Tracheal epithelial cell (primary cell): ENCODE results near the gene FFAR2. TPM values are rescaled to one million over a fixed set of nuclear protein-coding genes. Genes with fewer than 3 reads are reported as not detected.

Source experiments
- total RNA-seq: library from RNA; depleted of rRNA; stranded (reverse); fragments of >200 nt; gene quantifications from 2 replicates; pipeline ENCODE4 v1.2.1, GENCODE V29; 2014

Gene FFAR2
- total RNA-seq: 0.24 TPM in 1 of 2 replicates, not detected in the other

GRCh38 chr19:35447606-35448469 lies at the start of gene FFAR2:
Gene FFAR2, plus strand, starts transcription at chr19:35448257. Its CDS starts 1,458 bp downstream, at chr19:35449715.

DNA sequence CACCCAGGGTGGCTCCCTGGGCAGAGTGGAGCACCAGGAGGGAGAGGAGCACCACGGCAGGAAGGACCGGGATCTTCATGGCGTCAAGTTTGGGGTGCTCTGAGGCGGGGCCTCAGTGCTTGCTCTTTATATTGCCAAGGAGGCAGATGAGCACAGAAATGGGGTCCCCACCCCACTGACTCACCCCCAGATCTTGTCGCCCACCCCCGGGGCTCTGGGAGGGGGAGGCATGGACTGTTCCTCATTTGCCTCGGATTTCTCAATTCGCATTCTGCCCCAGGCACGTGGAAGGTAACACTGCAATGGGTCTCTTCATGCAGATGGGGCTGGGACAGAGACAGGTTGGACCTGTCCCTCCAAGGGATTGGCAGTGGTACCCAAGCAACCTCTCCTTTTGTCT lies 42.3 kb downstream of the FFAR2 start, which contains the start of gene KRTDAP:
Gene KRTDAP (minus strand): TSS at position 101 of the 400 bp plus-strand sequence. CDS start 22 bp downstream, at position 79.

Other genes starting within 250 kb of the FFAR2 start
- not detected in 2 replicates for gene FAM187B, start 219.5 kb upstream of the FFAR2 start, total RNA-seq
- gene LSR, start 199.3 kb upstream of the FFAR2 start, total RNA-seq: 45.0 and 50.6 TPM in 2 replicates
- gene USF2, start 179.3 kb upstream of the FFAR2 start, total RNA-seq: 41.4 and 53.7 TPM in 2 replicates
- under 0.01 TPM in 1 of 2 replicates, not detected in the other for gene HAMP, start 165.7 kb upstream of the FFAR2 start, total RNA-seq
- gene MAG, start 156.1 kb upstream of the FFAR2 start, total RNA-seq: not detected in 2 replicates
- not detected in 2 replicates for gene CD22, start 119.1 kb upstream of the FFAR2 start, total RNA-seq
- under 0.01 TPM in 1 of 2 replicates, not detected in the other for gene FFAR1, start 100.4 kb upstream of the FFAR2 start, total RNA-seq
- gene FFAR3, start 89.8 kb upstream of the FFAR2 start, total RNA-seq: not detected in 2 replicates
- not detected in 2 replicates for gene GPR42, start 77.2 kb upstream of the FFAR2 start, total RNA-seq
- gene KRTDAP, start 42.2 kb downstream of the FFAR2 start, total RNA-seq: 3.1 TPM in 1 of 2 replicates, not detected in the other
- 75.0 and 131 TPM in 2 replicates for gene DMKN, start 65.4 kb downstream of the FFAR2 start, total RNA-seq
- gene SBSN, start 80.1 kb downstream of the FFAR2 start, total RNA-seq: 2.3 and 16.6 TPM in 2 replicates
- not detected in 2 replicates for gene GAPDHS, start 85.2 kb downstream of the FFAR2 start, total RNA-seq
- 132 and 141 TPM in 2 replicates for gene TMEM147, start 97.4 kb downstream of the FFAR2 start, total RNA-seq
- gene ATP4A, start 115.4 kb downstream of the FFAR2 start, total RNA-seq: not detected in 2 replicates
- not detected in 2 replicates for gene PMIS2, start 137.9 kb downstream of the FFAR2 start, total RNA-seq
- 3.8 and 7.5 TPM in 2 replicates for gene HAUS5, start 164.5 kb downstream of the FFAR2 start, total RNA-seq
- gene RBM42, start 180.8 kb downstream of the FFAR2 start, total RNA-seq: 40.9 and 48.0 TPM in 2 replicates
- not detected in 2 replicates for gene ETV2, start 193.5 kb downstream of the FFAR2 start, total RNA-seq
- gene COX6B1, start 200.1 kb downstream of the FFAR2 start, total RNA-seq: 309 and 377 TPM in 2 replicates
- not detected in 2 replicates for gene UPK1A, start 218.3 kb downstream of the FFAR2 start, total RNA-seq